Measurements from ENCODE around the gene RAMP1. TPM values are rescaled to one million over a fixed set of nuclear protein-coding genes. Genes with fewer than 3 reads are reported as not detected.
"Not testable (repeated sequence)": the region's sequence is repeated elsewhere in the genome, so short reads cannot be mapped to it uniquely, and the experiment has no call there.

RAMP1 gene
- polyA plus RNA-seq, 3 donors: 6.3 to 103 (median 7.3) TPM

GRCh38 chr2:237927135-237927534, 67.7 kb downstream of the RAMP1 start:
- H3K27ac ChIP-seq (ENCODE audit: low read depth, low read length): no peak overlapping the region
- 80 to 84% (median 83%) methylated on average over 5 of the region's 5 CpGs for WGBS, 3 donors

DNA sequence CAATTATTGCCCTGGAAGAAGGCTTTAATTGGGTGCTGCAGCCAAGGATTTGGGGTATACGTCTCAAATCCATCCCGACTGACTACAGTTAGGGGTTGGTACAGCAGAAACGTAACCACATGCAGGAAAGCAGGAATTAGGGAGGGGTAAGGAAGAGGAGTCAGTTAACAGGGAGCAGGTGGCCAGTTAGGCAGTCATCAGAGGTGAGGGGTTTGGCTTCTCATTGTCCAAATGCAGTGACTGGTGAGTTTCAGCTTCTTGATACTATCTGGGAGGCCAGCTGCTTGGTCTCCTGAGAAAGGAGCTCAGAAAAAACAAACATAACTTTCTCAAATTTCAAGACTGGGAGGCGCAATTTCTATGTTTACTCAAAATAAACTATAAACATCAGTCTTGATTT, 68.6 kb downstream of the RAMP1 start:
- no peak overlapping the region for H3K27ac ChIP-seq (ENCODE audit: low read depth, low read length)
- WGBS, 3 donors: 85 to 90% (median 89%) methylated on average over 4 of the region's 4 CpGs

- H3K27ac ChIP-seq (ENCODE audit: low read depth, low read length): no peak overlapping the region
- WGBS, 3 donors: 97 to 100% (median 97%) methylated on average over 9 of the region's 9 CpGs
These were observed 70.6 kb downstream of the RAMP1 start for GRCh38 chr2:237929979-237930378.

DNA sequence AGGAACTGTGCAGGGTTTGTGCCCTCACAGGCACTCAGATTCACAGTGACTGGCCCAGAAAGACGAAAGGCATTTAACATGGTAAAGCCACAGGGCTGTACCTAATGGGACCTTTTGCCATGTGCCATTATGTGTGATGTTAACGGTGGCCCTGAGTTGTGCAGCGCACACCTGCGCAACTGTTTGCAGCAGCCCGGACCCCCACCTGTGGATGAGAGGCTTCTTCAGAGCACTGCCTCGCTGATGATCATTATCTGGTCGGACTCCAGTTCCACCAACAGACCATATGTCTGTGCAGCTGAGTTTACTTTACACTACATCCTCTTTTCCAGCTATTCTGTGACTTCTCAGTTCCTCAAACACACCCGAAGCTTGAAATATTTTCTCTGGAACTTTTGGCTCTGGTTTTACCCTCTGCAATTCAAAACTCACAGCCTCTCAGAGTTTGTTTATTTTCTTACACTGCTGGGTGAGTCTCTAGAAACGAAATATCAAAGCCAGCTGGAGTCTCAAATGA, 71.8 kb downstream of the RAMP1 start:
- 42 to 74% (median 50%) methylated on average over 9 of the region's 9 CpGs for WGBS, 3 donors

DNA sequence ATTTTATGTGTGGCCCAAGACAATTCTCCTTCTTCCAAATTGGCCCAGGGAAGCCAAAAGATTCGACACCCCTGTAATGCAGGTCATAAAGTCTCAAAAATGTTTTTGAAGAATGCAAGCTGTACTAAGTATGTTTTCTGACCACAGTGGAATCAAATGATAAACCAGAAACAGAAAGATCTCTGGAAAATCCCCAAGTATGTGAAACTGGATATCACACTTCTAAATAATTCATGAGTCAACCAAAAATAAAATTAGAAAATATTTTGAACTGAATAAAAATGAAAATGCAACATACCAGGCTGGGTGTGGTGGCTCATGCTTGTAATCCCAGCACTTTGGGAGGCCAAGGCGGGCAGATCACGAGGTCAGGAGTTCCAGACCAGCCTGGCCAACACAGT, 73.3 kb downstream of the RAMP1 start:
- WGBS, 3 donors: 62 to 87% (median 65%) methylated on average over 3 of the region's 3 CpGs

More for the DNA sequence above, 71.8 kb downstream of the RAMP1 start:
- no peak overlapping the region for H3K27ac ChIP-seq (ENCODE audit: low read depth, low read length)

GRCh38 chr2:237934186-237934585, 74.8 kb downstream of the RAMP1 start:
- 88 to 96% (median 93%) methylated on average over 5 of the region's 5 CpGs for whole genome bisulfite sequencing, 3 donors
- H3K27ac ChIP-seq (ENCODE audit: low read depth, low read length): no peak overlapping the region

More for the DNA sequence above, 73.3 kb downstream of the RAMP1 start:
- no peak overlapping the region for H3K27ac ChIP-seq (ENCODE audit: low read depth, low read length)

GRCh38 chr2:237935740-237936452, 76.5 kb downstream of the RAMP1 start:
- H3K27ac ChIP-seq (ENCODE audit: low read depth, low read length): no peak overlapping the region

DNA sequence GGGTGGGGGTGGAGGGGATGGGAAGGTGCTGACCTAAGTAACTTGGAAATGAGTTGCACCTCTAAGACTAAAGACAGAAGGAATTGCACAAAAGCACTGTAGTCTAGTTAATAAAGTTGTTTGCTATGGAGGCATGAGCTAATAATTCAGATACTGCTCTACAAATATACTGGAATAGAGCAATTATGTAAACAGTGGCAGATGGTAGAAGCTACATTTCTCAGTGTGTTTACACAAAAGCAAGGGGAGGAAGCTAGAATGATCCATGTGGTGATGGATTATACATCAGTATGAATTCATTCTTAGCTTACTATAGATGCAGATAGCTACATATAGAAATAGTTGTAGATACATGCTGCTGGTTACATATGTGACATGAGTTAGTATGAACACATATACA, 79.8 kb downstream of the RAMP1 start:
- no peak overlapping the region for H3K27ac ChIP-seq (ENCODE audit: low read depth, low read length)

More at GRCh38 chr2:237935740-237936452, 76.5 kb downstream of the RAMP1 start:
- 74 to 86% (median 76%) methylated on average over 11 of the region's 11 CpGs for WGBS, 3 donors

DNA sequence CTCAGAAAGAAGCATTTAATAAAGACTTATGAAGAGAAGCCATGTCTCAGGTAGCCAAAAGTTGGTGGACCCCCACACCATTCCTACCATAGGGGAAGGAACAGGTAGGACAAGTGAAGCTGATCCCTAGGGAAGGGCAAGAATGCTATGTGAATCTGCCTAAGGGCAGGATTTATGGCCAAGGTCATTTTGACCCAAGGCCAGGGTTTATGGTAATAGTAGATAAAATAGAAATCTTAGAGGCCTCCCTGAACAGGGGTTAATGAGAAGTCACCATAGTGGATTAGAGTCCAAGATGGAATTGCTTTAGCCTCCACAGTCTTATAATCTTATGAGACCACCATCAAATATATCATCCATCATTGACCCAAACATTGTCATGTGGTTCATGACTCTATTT, 81.4 kb downstream of the RAMP1 start:
- H3K27ac ChIP-seq (ENCODE audit: low read depth, low read length): no peak overlapping the region

- WGBS, 3 donors: 51 to 85% (median 64%) methylated on average over 2 of the region's 2 CpGs
- H3K27ac ChIP-seq (ENCODE audit: low read depth, low read length): no peak overlapping the region
These were observed 81.8 kb downstream of the RAMP1 start for GRCh38 chr2:237941239-237941638.

DNA sequence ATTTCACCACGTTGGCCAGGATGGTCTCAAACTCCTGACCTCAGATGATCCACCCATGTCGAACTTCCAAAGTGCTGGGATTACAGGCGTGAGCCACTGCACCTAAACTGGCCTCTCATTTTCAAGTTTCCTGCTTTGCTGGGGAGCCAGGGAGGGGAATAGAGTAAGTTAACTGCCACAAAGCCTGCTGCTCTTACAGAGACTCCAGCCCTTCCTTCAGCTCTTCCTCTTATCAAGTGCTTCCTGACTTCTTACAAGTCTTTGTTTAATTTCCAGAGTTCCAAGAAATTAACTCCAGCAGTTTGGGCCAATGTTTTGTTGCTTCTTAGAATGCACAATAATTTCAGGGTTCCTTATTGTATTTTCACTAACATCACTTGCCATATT, 83.1 kb downstream of the RAMP1 start:
- WGBS, 3 donors: 37 to 83% (median 47%) methylated on average over 3 of the region's 3 CpGs
- H3K27ac ChIP-seq (ENCODE audit: low read depth, low read length): no peak overlapping the region

- H3K27ac ChIP-seq (ENCODE audit: low read depth, low read length): no peak overlapping the region
- 51 to 95% (median 95%) methylated on average over 6 to 7 of the region's 7 CpGs for WGBS, 3 donors
These were observed 84.1 kb downstream of the RAMP1 start for GRCh38 chr2:237943395-237944094.

DNA sequence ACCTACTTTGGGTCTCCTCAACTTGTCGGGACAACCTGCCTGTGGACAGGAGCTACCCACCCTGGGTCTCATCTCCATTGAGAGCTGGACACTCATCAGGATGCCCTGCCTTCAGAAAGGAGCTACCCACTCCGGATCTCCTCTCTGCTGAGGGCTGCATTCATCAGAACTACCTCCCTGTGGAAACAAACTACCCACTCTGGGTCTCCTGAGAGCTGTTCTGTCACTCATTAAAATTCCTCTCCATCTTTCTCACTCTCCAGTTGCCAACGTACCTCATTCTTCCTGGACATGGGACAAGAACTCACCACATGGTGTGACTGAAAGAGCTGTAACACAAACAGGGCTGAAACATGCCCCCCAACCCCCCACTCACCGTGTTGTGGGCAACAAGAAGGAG, 84.9 kb downstream of the RAMP1 start:
- no peak overlapping the region for H3K27ac ChIP-seq (ENCODE audit: low read depth, low read length)
- 85 to 94% (median 86%) methylated on average over 4 of the region's 4 CpGs for WGBS, 3 donors

GRCh38 chr2:237946423-237946822, 87.0 kb downstream of the RAMP1 start:
- H3K27ac ChIP-seq (ENCODE audit: low read depth, low read length): no peak overlapping the region
- 50 to 65% (median 64%) methylated on average over 1 of the region's 1 CpG for WGBS, 3 donors

DNA sequence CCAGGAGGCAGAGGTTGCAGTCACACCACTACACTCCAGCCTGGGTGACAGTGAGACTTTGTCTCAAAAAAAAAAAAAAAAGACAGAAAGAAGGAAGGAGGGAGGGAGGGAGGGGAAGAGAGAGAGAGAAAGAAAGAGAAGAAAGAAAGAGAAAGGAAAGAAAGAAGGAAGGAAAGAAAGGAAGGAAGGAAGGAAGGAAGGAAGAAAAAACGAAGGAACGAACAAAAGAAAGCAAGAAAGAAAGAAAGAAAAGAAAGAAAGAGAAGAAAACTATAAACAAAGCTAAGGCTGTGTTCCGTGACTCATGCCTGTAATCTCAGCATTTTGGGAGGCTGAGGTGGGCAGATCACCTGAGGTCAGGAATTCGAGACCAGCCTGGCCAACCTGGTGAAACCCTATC, 91.9 kb downstream of the RAMP1 start:
- WGBS, 3 donors: 70 to 86% (median 71%) methylated on average over 4 of the region's 4 CpGs
- H3K27ac ChIP-seq (ENCODE audit: low read depth, low read length): not testable (repeated sequence)

GRCh38 chr2:237951878-237952277, 92.5 kb downstream of the RAMP1 start:
- no peak overlapping the region for H3K27ac ChIP-seq (ENCODE audit: low read depth, low read length)
- WGBS, 3 donors: 78 to 84% (median 82%) methylated on average over 3 of the region's 3 CpGs

DNA sequence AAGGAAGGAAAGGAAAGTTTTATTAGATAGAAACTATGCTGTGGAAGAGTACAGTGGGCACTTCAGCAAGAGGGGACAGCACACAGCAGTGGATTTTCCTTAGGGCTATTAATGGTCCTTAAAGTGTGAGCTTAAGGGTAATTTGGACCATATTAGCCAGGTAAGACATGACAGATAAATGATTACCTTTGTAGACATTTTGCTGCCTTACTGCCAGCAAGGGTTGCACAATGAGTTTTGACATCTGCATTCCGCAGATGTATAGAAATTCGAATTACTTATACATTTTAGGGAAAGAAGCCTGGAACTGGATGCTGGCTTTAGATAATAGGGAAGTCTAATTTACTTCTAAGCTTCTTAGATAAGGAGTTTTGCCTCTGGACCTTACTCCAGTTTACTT, 93.4 kb downstream of the RAMP1 start:
- H3K27ac ChIP-seq (ENCODE audit: low read depth, low read length): no peak overlapping the region
- 71 to 79% (median 79%) methylated on average over 2 of the region's 2 CpGs for WGBS, 3 donors

GRCh38 chr2:237955640-237956401, 96.4 kb downstream of the RAMP1 start:
- WGBS, 3 donors: 10 to 13% (median 11%) methylated on average over 57 to 64 of the region's 64 CpGs
- no peak overlapping the region for H3K27ac ChIP-seq (ENCODE audit: low read depth, low read length)

GRCh38 chr2:237956402-237956736, 96.9 kb downstream of the RAMP1 start:
- WGBS, 3 donors: 17 to 32% (median 17%) methylated on average over 15 to 23 of the region's 23 CpGs
- no peak overlapping the region for H3K27ac ChIP-seq (ENCODE audit: low read depth, low read length)
